ENCODE results near the gene LHFPL2. TPM values are rescaled to one million over a fixed set of nuclear protein-coding genes. Genes with fewer than 3 reads are reported as not detected.
A peak's percentile ranks its signal among the peaks of the same experiment; 100 is the strongest.
"Not testable (repeated sequence)": the region's sequence is repeated elsewhere in the genome, so short reads cannot be mapped to it uniquely, and the experiment has no call there.

The LHFPL2 gene
- 10 to 100 TPM; 46.8 to 49.0 (median 48.5) TPM for polyA plus RNA-seq (ENCODE audit: insufficient read length in 3 of 3)

GRCh38 chr5:78648359-78649210 lies at the start of gene LHFPL2:
Gene LHFPL2 (minus strand): TSS chr5:78648772. CDS start chr5:78510213, 138,559 bp downstream.
- peak in 1 of 3 donors; percentile 76 for DNase-seq (ENCODE audit: low read depth in 3 of 3, low spot score in 2 of 3)

- DNase-seq (ENCODE audit: low read depth in 3 of 3, low spot score in 2 of 3) = no peak
Observed at GRCh38 chr5:78696637-78697036, 48.1 kb upstream of the LHFPL2 start.

GRCh38 chr5:78696052-78696451 lies 47.5 kb upstream of the LHFPL2 start:
- DNase-seq (ENCODE audit: low read depth in 3 of 3, low spot score in 2 of 3) = not testable (repeated sequence)

- no peak for DNase-seq (ENCODE audit: low read depth in 3 of 3, low spot score in 2 of 3)
Observed at GRCh38 chr5:78693339-78693738, 44.8 kb upstream of the LHFPL2 start.

GRCh38 chr5:78691084-78691960 lies 42.8 kb upstream of the LHFPL2 start:
- DNase-seq (ENCODE audit: low read depth in 3 of 3, low spot score in 2 of 3) = no peak

- no peak for DNase-seq (ENCODE audit: low read depth in 3 of 3, low spot score in 2 of 3)
Observed at GRCh38 chr5:78690253-78690972, 41.8 kb upstream of the LHFPL2 start.

- no peak for DNase-seq (ENCODE audit: low read depth in 3 of 3, low spot score in 2 of 3)
Observed at GRCh38 chr5:78689540-78690252, 41.1 kb upstream of the LHFPL2 start.

- DNase-seq (ENCODE audit: low read depth in 3 of 3, low spot score in 2 of 3) = not testable (repeated sequence)
Observed at GRCh38 chr5:78687514-78687913, 38.9 kb upstream of the LHFPL2 start.

- DNase-seq (ENCODE audit: low read depth in 3 of 3, low spot score in 2 of 3) = not testable (repeated sequence)
Observed at GRCh38 chr5:78683905-78684304, 35.3 kb upstream of the LHFPL2 start.

GRCh38 chr5:78679905-78680304 lies 31.3 kb upstream of the LHFPL2 start:
- DNase-seq (ENCODE audit: low read depth in 3 of 3, low spot score in 2 of 3) = no peak

GRCh38 chr5:78677777-78678668 lies 29.5 kb upstream of the LHFPL2 start:
- DNase-seq (ENCODE audit: low read depth in 3 of 3, low spot score in 2 of 3) = no peak

- DNase-seq (ENCODE audit: low read depth in 3 of 3, low spot score in 2 of 3) = no peak
Observed at GRCh38 chr5:78675956-78676730, 27.6 kb upstream of the LHFPL2 start.

GRCh38 chr5:78673827-78674226 lies 25.3 kb upstream of the LHFPL2 start:
- DNase-seq (ENCODE audit: low read depth in 3 of 3, low spot score in 2 of 3) = not testable (repeated sequence)

- DNase-seq (ENCODE audit: low read depth in 3 of 3, low spot score in 2 of 3) = no peak
Observed at GRCh38 chr5:78672154-78672553, 23.6 kb upstream of the LHFPL2 start.

- DNase-seq (ENCODE audit: low read depth in 3 of 3, low spot score in 2 of 3) = no peak
Observed at GRCh38 chr5:78671609-78672008, 23.0 kb upstream of the LHFPL2 start.

GRCh38 chr5:78670701-78671269 lies 22.2 kb upstream of the LHFPL2 start:
- DNase-seq (ENCODE audit: low read depth in 3 of 3, low spot score in 2 of 3) = no peak

GRCh38 chr5:78669331-78669730 lies 20.8 kb upstream of the LHFPL2 start:
- no peak for DNase-seq (ENCODE audit: low read depth in 3 of 3, low spot score in 2 of 3)

All from right renal cortex interstitium (tissue), 3 donors.